Chondrocyte (in vitro differentiated cells): ENCODE data around the gene MIB1. TPM values are rescaled to one million over a fixed set of nuclear protein-coding genes. Genes with fewer than 3 reads are reported as not detected.

Source experiments
- DNase-seq: peaks from one replicate; pipeline ENCODE4 v3.0.0; 2021; ENCODE audit warnings: mixed read lengths, low spot score
- H3K27ac Mint-ChIP-seq: one replicate; pipeline ENCODE4 v1.8.0; 2021; ENCODE audit warnings: mild to moderate bottlenecking, moderate library complexity, mixed read lengths; ENCODE audit not compliant: unreplicated experiment
- H3K27me3 Mint-ChIP-seq: 2 replicates; pipeline ENCODE4 v1.8.0; 2021; ENCODE audit warnings: low read depth, mixed read lengths
- H3K36me3 Mint-ChIP-seq: 2 replicates; pipeline ENCODE4 v1.8.0; 2021; ENCODE audit warnings: low read depth, mixed read lengths
- H3K4me1 Mint-ChIP-seq: 2 replicates; pipeline ENCODE4 v1.8.0; 2021; ENCODE audit warnings: low read depth, mild to moderate bottlenecking, mixed read lengths
- H3K4me3 Mint-ChIP-seq: one replicate; pipeline ENCODE4 v1.8.0; 2021; ENCODE audit warnings: mild to moderate bottlenecking, moderate library complexity, mixed read lengths; ENCODE audit not compliant: unreplicated experiment
- H3K9me3 Mint-ChIP-seq: 2 replicates; pipeline ENCODE4 v1.8.0; 2021; ENCODE audit warnings: low read depth, mixed read lengths
- CTCF ChIP-seq: fragments of 200-600 bp; sonication (generic); IDR thresholded peaks from 2 replicates; pipeline ENCODE4 v1.5.0; 2021; ENCODE audit warnings: antibody characterized with exemption, mild to moderate bottlenecking, moderate library complexity
- total RNA-seq: library from RNA; stranded (reverse); gene quantifications from 3 replicates; pipeline ENCODE4 v1.2.1, GENCODE V29; 2021

Gene MIB1
- total RNA-seq, 1 donor from 2014 or later = 68.0 TPM

- H3K9me3 Mint-ChIP-seq = peaks cover 14% of the 10 kb centered on the region
- H3K27me3 Mint-ChIP-seq = peaks cover 8% of the 10 kb centered on the region
- no peak overlapping the region for H3K4me3 Mint-ChIP-seq
- H3K36me3 Mint-ChIP-seq = no peaks in the 10 kb centered on the region
- TF ChIP-seq CTCF = no peak
- no peaks in the 10 kb centered on the region for H3K4me1 Mint-ChIP-seq
- H3K27ac Mint-ChIP-seq = no peak overlapping the region
- DNase-seq = no peak
Measured at GRCh38 chr18:21916594-21916993, 176.0 kb downstream of the MIB1 start.

GRCh38 chr18:21918693-21919092, 178.1 kb downstream of the MIB1 start:
- Mint-ChIP-seq H3K9me3 (peaks cover 14% of the 10 kb centered on the region), H3K27me3 (peaks cover 5% of the 10 kb centered on the region), H3K27ac (no peak overlapping the region), H3K4me1 (no peaks in the 10 kb centered on the region), H3K4me3 (no peak overlapping the region), H3K36me3 (no peaks in the 10 kb centered on the region)
- TF ChIP-seq CTCF = no peak
- no peak for DNase-seq

Other genes starting within 250 kb of the MIB1 start
- gene ESCO1, start 140.1 kb upstream of the MIB1 start, total RNA-seq = 11.6 to 15.2 TPM (median 12.0 TPM) in 3 replicates
- 27.5 to 53.6 TPM (median 33.7 TPM) in 3 replicates for gene SNRPD1, start 128.5 kb upstream of the MIB1 start, total RNA-seq
- gene ABHD3, start 36.0 kb upstream of the MIB1 start, total RNA-seq = 3.7 to 6.8 TPM (median 4.3 TPM) in 3 replicates